SK-N-DZ (cell line): ENCODE results near the gene ESR1.
"Not testable (repeated sequence)": the region's sequence is repeated elsewhere in the genome, so short reads cannot be mapped to it uniquely, and the experiment has no call there.

Source experiments
- DNase-seq: peaks from one replicate; pipeline ENCODE4 v3.0.0-alpha.2; 2015; ENCODE audit warnings: low spot score

The ESR1 gene

GRCh38 chr6:151813858-151814257 lies 6.4 kb downstream of the ESR1 start:
- DNase-seq, result no peak

- no peak for DNase-seq
Measured at GRCh38 chr6:151814614-151815013, 7.1 kb downstream of the ESR1 start.

- DNase-seq, result no peak
Measured at GRCh38 chr6:151822252-151823111, 15.0 kb downstream of the ESR1 start.

- DNase-seq, result no peak
Measured at GRCh38 chr6:151826517-151827142, 19.1 kb downstream of the ESR1 start.

- DNase-seq, result no peak
Measured at GRCh38 chr6:151832710-151833109, 25.2 kb downstream of the ESR1 start.

GRCh38 chr6:151835396-151835795 lies 27.9 kb downstream of the ESR1 start:
- DNase-seq, result no peak

GRCh38 chr6:151837223-151837622 lies 29.7 kb downstream of the ESR1 start:
- DNase-seq, result no peak

- DNase-seq, result no peak
Measured at GRCh38 chr6:151842816-151843215, 35.3 kb downstream of the ESR1 start.

GRCh38 chr6:151847064-151847463 lies 39.6 kb downstream of the ESR1 start:
- DNase-seq, result no peak

GRCh38 chr6:151850479-151851003 lies 43.1 kb downstream of the ESR1 start:
- DNase-seq, result no peak

GRCh38 chr6:151858294-151858693 lies 50.8 kb downstream of the ESR1 start:
- DNase-seq, result no peak

- no peak for DNase-seq
Measured at GRCh38 chr6:151862461-151862860, 55.0 kb downstream of the ESR1 start.

- DNase-seq, result not testable (repeated sequence)
Measured at GRCh38 chr6:151867361-151867869, 59.9 kb downstream of the ESR1 start.

GRCh38 chr6:151869345-151869744 lies 61.9 kb downstream of the ESR1 start:
- no peak for DNase-seq

- DNase-seq, result no peak
Measured at GRCh38 chr6:151869787-151870186, 62.3 kb downstream of the ESR1 start.

- DNase-seq, result no peak
Measured at GRCh38 chr6:151870375-151870774, 62.9 kb downstream of the ESR1 start.

- no peak for DNase-seq
Measured at GRCh38 chr6:151875524-151875923, 68.0 kb downstream of the ESR1 start.

GRCh38 chr6:151876122-151876521 lies 68.6 kb downstream of the ESR1 start:
- DNase-seq, result no peak

GRCh38 chr6:151877458-151877857 lies 70.0 kb downstream of the ESR1 start:
- no peak for DNase-seq

GRCh38 chr6:151881231-151881630 lies 73.7 kb downstream of the ESR1 start:
- no peak for DNase-seq

GRCh38 chr6:151882206-151882605 lies 74.7 kb downstream of the ESR1 start:
- no peak for DNase-seq

GRCh38 chr6:151885234-151885633 lies 77.8 kb downstream of the ESR1 start:
- no peak for DNase-seq

GRCh38 chr6:151891524-151891923 lies 84.0 kb downstream of the ESR1 start:
- no peak for DNase-seq
